ENCODE data around the gene GCFC2. TPM values are rescaled to one million over a fixed set of nuclear protein-coding genes. Genes with fewer than 3 reads are reported as not detected.

The GCFC2 gene
- total RNA-seq (26.7 TPM), polyA plus RNA-seq (ENCODE audit: insufficient read depth, low read depth, low replicate concordance) (27.3 TPM)
- long read RNA-seq, donor 1, full-length matches to known transcripts, result 3 of 3 reads
- long read RNA-seq, donor 1, partial matches to known transcripts, result 0 of 3 reads
- long read RNA-seq, donor 1, other reads (novel, unspliced or antisense), result 0 of 3 reads
- long read RNA-seq, donor 2, partial matches to known transcripts, result 0 of 3 reads
- long read RNA-seq, donor 2, other reads (novel, unspliced or antisense), result 0 of 3 reads
- long read RNA-seq, donor 3, partial matches to known transcripts, result 0 of 3 reads
- long read RNA-seq, donor 3, other reads (novel, unspliced or antisense), result 0 of 3 reads
- long read RNA-seq, donor 4, partial matches to known transcripts, result 0 of 1 reads
- long read RNA-seq, donor 4, other reads (novel, unspliced or antisense), result 0 of 1 reads
- long read RNA-seq, donor 5, result 0 reads
- long read RNA-seq, donor 6, full-length matches to known transcripts, result 4 of 185 reads
- long read RNA-seq, donor 6, partial matches to known transcripts, result 128 of 185 reads
- long read RNA-seq, donor 6, other reads (novel, unspliced or antisense), result 53 of 185 reads
- long read RNA-seq, donor 7, full-length matches to known transcripts, result 4 of 16 reads
- long read RNA-seq, donor 7, partial matches to known transcripts, result 1 of 16 reads
- long read RNA-seq, donor 7, other reads (novel, unspliced or antisense), result 11 of 16 reads
- long read RNA-seq, donor 8, partial matches to known transcripts, result 0 of 3 reads
- long read RNA-seq, donor 8, other reads (novel, unspliced or antisense), result 0 of 3 reads
- long read RNA-seq, donor 9, full-length matches to known transcripts, result 3 of 3 reads
- long read RNA-seq, donor 9, partial matches to known transcripts, result 0 of 3 reads
- long read RNA-seq, donor 9, other reads (novel, unspliced or antisense), result 0 of 3 reads
- long read RNA-seq, donor 10, partial matches to known transcripts, result 7 of 10 reads
- long read RNA-seq, donor 10, other reads (novel, unspliced or antisense), result 0 of 10 reads

- peak within 1 kb of the TSS; percentile 58 to 71 (median 71) for H3K9ac ChIP-seq (ENCODE audit: low read length in 3 of 3)
- FAIRE-seq (no peak), DNase-seq (peak; percentile 91 to 96 (median 92))
- intact Hi-C loops (cut with DNase I), result no loop called here
- H3K27ac ChIP-seq (ENCODE audit: low read depth in 2 of 2, low read length in 2 of 2), result peak within 1 kb of the TSS; percentile 86 to 88
- H3K36me3 ChIP-seq (ENCODE audit: control insufficient read depth in 2 of 3, insufficient read depth in 3 of 3, low read length in 3 of 3), result no peaks in the 10 kb centered on the region
- peaks cover 0 to 3% (median 2%) of the 10 kb centered on the region in 3 donors for H3K4me1 ChIP-seq (ENCODE audit: control insufficient read depth in 2 of 3, insufficient read depth in 2 of 3, low read depth in 1 of 3, low read length in 3 of 3)
- no peaks in the 10 kb centered on the region for H3K27me3 ChIP-seq (ENCODE audit: control insufficient read depth, insufficient read depth, low read length)
- H3K9me3 ChIP-seq (ENCODE audit: control insufficient read depth in 2 of 3, insufficient read depth in 1 of 3, low read length in 3 of 3), result no peaks in the 10 kb centered on the region
- peak; percentile 33 for TF ChIP-seq CTCF (IDR thresholded peaks at IDR 0.05; ENCODE audit: borderline replicate concordance, extremely low read depth, insufficient read depth)
- peak within 1 kb of the TSS; percentile 78 to 85 (median 79) for H3K4me3 ChIP-seq (ENCODE audit: low read length in 3 of 3)
These were observed at the start of gene GCFC2 for GRCh38 chr2:75710577-75711253. Gene GCFC2 (minus strand): TSS chr2:75710915. CDS start chr2:75710855, 60 bp downstream.

GRCh38 chr2:75752828-75753227 is 42.1 kb upstream of the GCFC2 start:
- Histone ChIP-seq H3K4me1 (ENCODE audit: control insufficient read depth in 2 of 3, insufficient read depth in 2 of 3, low read depth in 1 of 3, low read length in 3 of 3) (no peaks in the 10 kb centered on the region), H3K27me3 (ENCODE audit: control insufficient read depth, insufficient read depth, low read length) (no peaks in the 10 kb centered on the region), H3K27ac (ENCODE audit: low read depth in 2 of 2, low read length in 2 of 2) (no peak overlapping the region), H3K36me3 (ENCODE audit: control insufficient read depth in 2 of 3, insufficient read depth in 3 of 3, low read length in 3 of 3) (no peaks in the 10 kb centered on the region), H3K9me3 (ENCODE audit: control insufficient read depth in 2 of 3, insufficient read depth in 1 of 3, low read length in 3 of 3) (no peaks in the 10 kb centered on the region), H3K4me3 (ENCODE audit: low read length in 3 of 3) (no peak overlapping the region), H3K9ac (ENCODE audit: low read length in 3 of 3) (no peak overlapping the region)
- intact Hi-C loops (cut with DNase I), result no loop called here
- FAIRE-seq, result no peak
- no peak for TF ChIP-seq CTCF (IDR thresholded peaks at IDR 0.05; ENCODE audit: borderline replicate concordance, extremely low read depth, insufficient read depth)
- DNase-seq, result no peak

- H3K9ac ChIP-seq (ENCODE audit: low read length in 3 of 3), result no peak overlapping the region
- H3K4me1 ChIP-seq (ENCODE audit: control insufficient read depth in 2 of 3, insufficient read depth in 2 of 3, low read depth in 1 of 3, low read length in 3 of 3), result no peaks in the 10 kb centered on the region
- no peaks in the 10 kb centered on the region for H3K27me3 ChIP-seq (ENCODE audit: control insufficient read depth, insufficient read depth, low read length)
- no peak overlapping the region for H3K27ac ChIP-seq (ENCODE audit: low read depth in 2 of 2, low read length in 2 of 2)
- intact Hi-C loops (cut with DNase I), result no loop called here
- no peaks in the 10 kb centered on the region for H3K9me3 ChIP-seq (ENCODE audit: control insufficient read depth in 2 of 3, insufficient read depth in 1 of 3, low read length in 3 of 3)
- no peak overlapping the region for H3K4me3 ChIP-seq (ENCODE audit: low read length in 3 of 3)
- FAIRE-seq (no peak), DNase-seq (no peak)
- no peak for TF ChIP-seq CTCF (IDR thresholded peaks at IDR 0.05; ENCODE audit: borderline replicate concordance, extremely low read depth, insufficient read depth)
- no peaks in the 10 kb centered on the region for H3K36me3 ChIP-seq (ENCODE audit: control insufficient read depth in 2 of 3, insufficient read depth in 3 of 3, low read length in 3 of 3)
These were observed 41.2 kb upstream of the GCFC2 start for GRCh38 chr2:75751824-75752468.

All from kidney (tissue), 22 donors.